ENCODE measurements around the gene CNTN5.

Gene CNTN5

DNA sequence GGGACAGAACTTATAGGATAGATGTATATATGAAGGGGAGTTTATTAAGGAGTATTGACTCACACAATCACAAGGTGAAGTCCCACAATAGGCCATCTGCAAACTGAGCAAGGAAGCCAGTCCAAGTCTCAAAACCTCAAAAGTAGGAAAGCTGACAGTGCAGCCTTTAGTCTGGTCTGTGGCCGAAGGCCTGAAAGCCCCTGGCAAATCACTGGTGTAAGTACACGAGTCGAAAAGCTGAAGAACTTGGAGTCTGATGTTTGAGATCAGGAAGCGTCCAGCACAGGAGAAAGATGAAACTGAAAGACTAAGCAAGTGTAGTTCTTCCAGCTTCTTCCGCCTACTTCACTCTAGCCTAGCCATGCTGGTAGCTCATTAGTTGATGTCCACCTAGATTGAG, 866.7 kb downstream of the CNTN5 start:
- no peaks in the 10 kb centered on the region for H3K4me1 ChIP-seq (ENCODE audit: control insufficient read depth, insufficient read depth, low read length, poor library complexity, severe bottlenecking)
- H3K36me3 ChIP-seq (ENCODE audit: control insufficient read depth, insufficient read depth, low read length) = no peaks in the 10 kb centered on the region
- no peak overlapping the region for H3K4me3 ChIP-seq (ENCODE audit: extremely low read depth, insufficient read depth, low read length, poor library complexity, severe bottlenecking)
- WGBS, 2 experiments (ENCODE audit: insufficient coverage in 2 of 2) = 86 to 87% methylated on average over 4 to 5 of the region's 5 CpGs
- no peaks in the 10 kb centered on the region for H3K9me3 ChIP-seq (ENCODE audit: control insufficient read depth, low read length)
- H3K27ac ChIP-seq (ENCODE audit: low read depth, low read length, severe bottlenecking) = no peak overlapping the region

GRCh38 chr11:99893811-99894210, 873.1 kb downstream of the CNTN5 start:
- Histone ChIP-seq H3K4me1 (ENCODE audit: control insufficient read depth, insufficient read depth, low read length, poor library complexity, severe bottlenecking) (no peaks in the 10 kb centered on the region), H3K36me3 (ENCODE audit: control insufficient read depth, insufficient read depth, low read length) (no peaks in the 10 kb centered on the region), H3K4me3 (ENCODE audit: extremely low read depth, insufficient read depth, low read length, poor library complexity, severe bottlenecking) (no peak overlapping the region), H3K27ac (ENCODE audit: low read depth, low read length, severe bottlenecking) (no peak overlapping the region), H3K9me3 (ENCODE audit: control insufficient read depth, low read length) (no peaks in the 10 kb centered on the region)
- WGBS, 2 experiments (ENCODE audit: insufficient coverage in 2 of 2) = no CpG with 5 or more reads among the region's 1 CpG

DNA sequence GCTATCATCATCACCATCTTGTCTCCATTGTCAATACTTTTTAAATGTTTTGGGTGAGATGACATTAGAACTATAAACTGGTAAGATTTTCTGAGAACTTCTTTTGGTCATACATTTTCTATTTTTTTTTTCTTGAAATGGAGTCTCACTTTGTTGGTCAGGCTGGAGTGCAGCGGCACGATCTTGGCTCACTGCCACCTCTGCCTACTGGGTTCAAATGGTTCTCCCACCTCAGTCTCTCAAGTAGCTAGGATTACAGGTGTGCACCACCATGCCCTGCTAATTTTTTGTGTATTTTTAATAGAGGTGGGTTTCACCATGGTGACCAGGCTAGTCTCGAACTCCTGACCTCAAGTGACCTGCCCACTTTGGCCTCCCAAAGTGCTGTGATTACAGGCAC, 880.4 kb downstream of the CNTN5 start:
- 86 to 90% methylated on average over 1 to 2 of the region's 3 CpGs for WGBS, 2 experiments (ENCODE audit: insufficient coverage in 2 of 2)
- H3K4me3 ChIP-seq (ENCODE audit: extremely low read depth, insufficient read depth, low read length, poor library complexity, severe bottlenecking) = no peak overlapping the region
- no peaks in the 10 kb centered on the region for H3K36me3 ChIP-seq (ENCODE audit: control insufficient read depth, insufficient read depth, low read length)
- no peaks in the 10 kb centered on the region for H3K9me3 ChIP-seq (ENCODE audit: control insufficient read depth, low read length)
- no peaks in the 10 kb centered on the region for H3K4me1 ChIP-seq (ENCODE audit: control insufficient read depth, insufficient read depth, low read length, poor library complexity, severe bottlenecking)
- no peak overlapping the region for H3K27ac ChIP-seq (ENCODE audit: low read depth, low read length, severe bottlenecking)

- Histone ChIP-seq H3K9me3 (ENCODE audit: control insufficient read depth, low read length) (no peaks in the 10 kb centered on the region), H3K4me1 (ENCODE audit: control insufficient read depth, insufficient read depth, low read length, poor library complexity, severe bottlenecking) (no peaks in the 10 kb centered on the region), H3K4me3 (ENCODE audit: extremely low read depth, insufficient read depth, low read length, poor library complexity, severe bottlenecking) (no peak overlapping the region), H3K27ac (ENCODE audit: low read depth, low read length, severe bottlenecking) (no peak overlapping the region), H3K36me3 (ENCODE audit: control insufficient read depth, insufficient read depth, low read length) (no peaks in the 10 kb centered on the region)
- WGBS, 2 experiments (ENCODE audit: insufficient coverage in 2 of 2) = 45 to 57% methylated on average over 1 to 2 of the region's 3 CpGs
These were observed 890.4 kb downstream of the CNTN5 start for GRCh38 chr11:99911116-99911515.

GRCh38 chr11:99916078-99916477, 895.3 kb downstream of the CNTN5 start:
- Histone ChIP-seq H3K27ac (ENCODE audit: low read depth, low read length, severe bottlenecking) (no peak overlapping the region), H3K36me3 (ENCODE audit: control insufficient read depth, insufficient read depth, low read length) (no peaks in the 10 kb centered on the region), H3K4me1 (ENCODE audit: control insufficient read depth, insufficient read depth, low read length, poor library complexity, severe bottlenecking) (no peaks in the 10 kb centered on the region), H3K4me3 (ENCODE audit: extremely low read depth, insufficient read depth, low read length, poor library complexity, severe bottlenecking) (no peak overlapping the region), H3K9me3 (ENCODE audit: control insufficient read depth, low read length) (peaks cover 9% of the 10 kb centered on the region)
- WGBS, 2 experiments (ENCODE audit: insufficient coverage in 2 of 2) = 82 to 100% methylated on average over 2 to 4 of the region's 4 CpGs

DNA sequence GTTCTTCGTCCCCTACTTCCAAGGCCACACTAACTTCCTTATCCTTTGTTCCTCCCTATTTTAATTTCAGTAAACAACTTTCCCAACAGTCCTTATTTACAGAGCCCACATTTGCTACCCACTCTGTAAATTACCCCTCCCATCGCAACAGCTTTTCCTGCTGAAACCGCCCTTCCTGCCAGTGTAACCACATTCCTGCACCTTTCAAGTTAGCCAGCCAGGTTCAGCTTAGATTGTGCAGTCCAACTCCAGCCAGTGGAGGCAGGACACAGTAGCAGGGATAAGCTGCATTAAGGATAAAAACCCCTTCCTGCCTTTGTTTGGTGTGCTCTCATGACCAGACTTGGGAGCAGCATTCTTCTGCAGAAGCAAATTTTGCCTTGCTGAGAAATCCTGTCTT, 898.0 kb downstream of the CNTN5 start:
- Histone ChIP-seq H3K27ac (ENCODE audit: low read depth, low read length, severe bottlenecking) (no peak overlapping the region), H3K4me1 (ENCODE audit: control insufficient read depth, insufficient read depth, low read length, poor library complexity, severe bottlenecking) (no peaks in the 10 kb centered on the region), H3K36me3 (ENCODE audit: control insufficient read depth, insufficient read depth, low read length) (no peaks in the 10 kb centered on the region), H3K4me3 (ENCODE audit: extremely low read depth, insufficient read depth, low read length, poor library complexity, severe bottlenecking) (no peak overlapping the region), H3K9me3 (ENCODE audit: control insufficient read depth, low read length) (peaks cover 9% of the 10 kb centered on the region)
- WGBS, 2 experiments (ENCODE audit: insufficient coverage in 2 of 2) = 38% methylated on average over 1 of the region's 3 CpGs; no CpG with 5 or more reads in 1 of the 2 experiments

- Histone ChIP-seq H3K9me3 (ENCODE audit: control insufficient read depth, low read length) (peaks cover 9% of the 10 kb centered on the region), H3K4me3 (ENCODE audit: extremely low read depth, insufficient read depth, low read length, poor library complexity, severe bottlenecking) (no peak overlapping the region), H3K4me1 (ENCODE audit: control insufficient read depth, insufficient read depth, low read length, poor library complexity, severe bottlenecking) (no peaks in the 10 kb centered on the region), H3K36me3 (ENCODE audit: control insufficient read depth, insufficient read depth, low read length) (no peaks in the 10 kb centered on the region), H3K27ac (ENCODE audit: low read depth, low read length, severe bottlenecking) (no peak overlapping the region)
- WGBS, 2 experiments (ENCODE audit: insufficient coverage in 2 of 2) = 84 to 89% methylated on average over 3 of the region's 3 CpGs
These were observed 900.2 kb downstream of the CNTN5 start for GRCh38 chr11:99920956-99921355.

GRCh38 chr11:99925968-99926367, 905.2 kb downstream of the CNTN5 start:
- no peak overlapping the region for H3K4me3 ChIP-seq (ENCODE audit: extremely low read depth, insufficient read depth, low read length, poor library complexity, severe bottlenecking)
- WGBS, 2 experiments (ENCODE audit: insufficient coverage in 2 of 2) = no CpG with 5 or more reads among the region's 1 CpG
- peaks cover 11% of the 10 kb centered on the region for H3K9me3 ChIP-seq (ENCODE audit: control insufficient read depth, low read length)
- no peaks in the 10 kb centered on the region for H3K36me3 ChIP-seq (ENCODE audit: control insufficient read depth, insufficient read depth, low read length)
- H3K27ac ChIP-seq (ENCODE audit: low read depth, low read length, severe bottlenecking) = no peak overlapping the region
- H3K4me1 ChIP-seq (ENCODE audit: control insufficient read depth, insufficient read depth, low read length, poor library complexity, severe bottlenecking) = no peaks in the 10 kb centered on the region

DNA sequence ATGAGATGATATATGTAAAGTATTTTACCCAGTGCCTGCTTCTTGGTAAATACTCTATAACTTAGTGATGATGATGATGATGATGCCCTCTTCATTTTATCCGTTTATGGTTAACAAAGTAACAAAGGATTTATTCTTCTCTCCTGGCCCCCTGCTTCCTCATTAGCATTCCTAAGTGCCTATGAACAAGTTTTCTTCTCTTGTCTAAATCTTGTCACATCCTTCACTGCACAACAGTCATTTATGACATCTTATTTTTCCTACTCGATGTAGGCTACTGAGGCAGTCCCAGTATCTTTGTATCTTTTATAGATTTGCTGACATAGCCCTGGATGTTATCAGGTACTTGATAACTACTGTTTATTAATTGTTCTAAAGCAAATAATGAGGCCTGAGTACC, 911.9 kb downstream of the CNTN5 start:
- peaks cover 11% of the 10 kb centered on the region for H3K9me3 ChIP-seq (ENCODE audit: control insufficient read depth, low read length)
- H3K27ac ChIP-seq (ENCODE audit: low read depth, low read length, severe bottlenecking) = no peak overlapping the region
- no peak overlapping the region for H3K4me3 ChIP-seq (ENCODE audit: extremely low read depth, insufficient read depth, low read length, poor library complexity, severe bottlenecking)
- no CpG with 5 or more reads among the region's 2 CpGs for WGBS, 2 experiments (ENCODE audit: insufficient coverage in 2 of 2)
- no peaks in the 10 kb centered on the region for H3K4me1 ChIP-seq (ENCODE audit: control insufficient read depth, insufficient read depth, low read length, poor library complexity, severe bottlenecking)
- H3K36me3 ChIP-seq (ENCODE audit: control insufficient read depth, insufficient read depth, low read length) = no peaks in the 10 kb centered on the region

DNA sequence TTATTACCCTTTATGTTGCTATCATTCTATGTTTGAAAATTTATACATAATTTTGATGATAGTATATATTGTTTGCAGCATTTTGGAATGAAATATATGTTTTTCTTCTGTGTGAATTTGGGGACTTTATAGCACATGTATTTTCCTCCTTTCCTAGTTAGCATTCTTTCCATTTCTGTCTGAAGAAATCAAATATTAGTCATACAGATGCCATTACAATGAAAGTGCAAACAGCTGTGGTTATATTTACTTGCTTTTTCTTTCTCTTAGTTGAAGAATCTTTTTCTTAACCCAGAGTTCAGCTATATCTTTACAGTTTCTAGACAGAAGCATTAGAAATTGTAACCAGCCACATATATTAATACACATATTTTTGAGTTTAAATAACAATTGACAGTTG, 913.3 kb downstream of the CNTN5 start:
- no peaks in the 10 kb centered on the region for H3K4me1 ChIP-seq (ENCODE audit: control insufficient read depth, insufficient read depth, low read length, poor library complexity, severe bottlenecking)
- H3K9me3 ChIP-seq (ENCODE audit: control insufficient read depth, low read length) = peaks cover 4% of the 10 kb centered on the region
- H3K4me3 ChIP-seq (ENCODE audit: extremely low read depth, insufficient read depth, low read length, poor library complexity, severe bottlenecking) = no peak overlapping the region
- no peaks in the 10 kb centered on the region for H3K36me3 ChIP-seq (ENCODE audit: control insufficient read depth, insufficient read depth, low read length)
- H3K27ac ChIP-seq (ENCODE audit: low read depth, low read length, severe bottlenecking) = no peak overlapping the region

GRCh38 chr11:99937330-99937729, 916.6 kb downstream of the CNTN5 start:
- no peaks in the 10 kb centered on the region for H3K36me3 ChIP-seq (ENCODE audit: control insufficient read depth, insufficient read depth, low read length)
- no peaks in the 10 kb centered on the region for H3K9me3 ChIP-seq (ENCODE audit: control insufficient read depth, low read length)
- H3K27ac ChIP-seq (ENCODE audit: low read depth, low read length, severe bottlenecking) = no peak overlapping the region
- H3K4me3 ChIP-seq (ENCODE audit: extremely low read depth, insufficient read depth, low read length, poor library complexity, severe bottlenecking) = no peak overlapping the region
- 91 to 96% methylated on average over 9 of the region's 9 CpGs for WGBS, 2 experiments (ENCODE audit: insufficient coverage in 2 of 2)
- H3K4me1 ChIP-seq (ENCODE audit: control insufficient read depth, insufficient read depth, low read length, poor library complexity, severe bottlenecking) = no peaks in the 10 kb centered on the region

GRCh38 chr11:99952816-99953215, 932.1 kb downstream of the CNTN5 start:
- Histone ChIP-seq H3K4me3 (ENCODE audit: extremely low read depth, insufficient read depth, low read length, poor library complexity, severe bottlenecking) (no peak overlapping the region), H3K36me3 (ENCODE audit: control insufficient read depth, insufficient read depth, low read length) (no peaks in the 10 kb centered on the region), H3K9me3 (ENCODE audit: control insufficient read depth, low read length) (no peaks in the 10 kb centered on the region), H3K27ac (ENCODE audit: low read depth, low read length, severe bottlenecking) (no peak overlapping the region), H3K4me1 (ENCODE audit: control insufficient read depth, insufficient read depth, low read length, poor library complexity, severe bottlenecking) (no peaks in the 10 kb centered on the region)
- 100% methylated on average over 1 of the region's 1 CpG; no CpG with 5 or more reads in 1 of the 2 experiments for WGBS, 2 experiments (ENCODE audit: insufficient coverage in 2 of 2)

Measured in mesodermal cell (in vitro differentiated cells).